K562 (cell line): Measurements from ENCODE around the gene AKR1A1.

ENCODE experiments used
- EZH2 ChIP-seq: IDR thresholded peaks from 2 replicates; pipeline ENCODE4 v1.6.1; 2012; ENCODE audit warnings: low read depth, mild to moderate bottlenecking, inconsistent platforms, low read length, borderline replicate concordance
- KLF10 ChIP-seq: fragments of 250-450 bp; sonication (Bioruptor Pico); IDR thresholded peaks from 2 replicates; pipeline ENCODE4 v1.6.1; 2021; ENCODE audit warnings: matching md5 sums

GRCh38 chr1:45545553-45546310 lies 4.9 kb upstream of the AKR1A1 start:
- TF ChIP-seq EZH2: no peak
- TF ChIP-seq KLF10 (CRISPR knock-in tag): no peak
